Urinary bladder (tissue), 4 donors: Measurements from ENCODE around the gene KIAA0232. TPM values are rescaled to one million over a fixed set of nuclear protein-coding genes. Genes with fewer than 3 reads are reported as not detected.
"Not testable (repeated sequence)": the region's sequence is repeated elsewhere in the genome, so short reads cannot be mapped to it uniquely, and the experiment has no call there.

Experiments used
- DNase-seq: peaks from one replicate; pipeline ENCODE4 v3.0.0-alpha.2; 2015; ENCODE audit errors: extremely low spot score
- H3K27ac ChIP-seq: one replicate; pipeline ENCODE4 v1.5.1; 2013; ENCODE audit warnings: low read depth, mild to moderate bottlenecking, moderate library complexity
- H3K36me3 ChIP-seq: one replicate; pipeline ENCODE4 v1.6.1; 2013; ENCODE audit warnings: mild to moderate bottlenecking, moderate library complexity; ENCODE audit not compliant: insufficient read depth
- H3K4me1 ChIP-seq: one replicate; pipeline ENCODE4 v1.6.1; 2013; ENCODE audit warnings: mild to moderate bottlenecking, moderate library complexity; ENCODE audit not compliant: insufficient read depth
- H3K4me3 ChIP-seq: one replicate; pipeline ENCODE4 v1.5.1; 2013; ENCODE audit warnings: low read depth, low read length
- WGBS: extraction: QIAGEN DNeasy Blood & Tissue Kit; methylation state at CpG from one replicate; pipeline ENCODE4 v1.1.7; 2013; 5-methylcytosine and 5-hydroxymethylcytosine counted together
- polyA plus RNA-seq: library from polyadenylated mRNA; stranded (reverse); fragments of 200-250 nt; gene quantifications from one replicate; pipeline ENCODE4 v1.2.3, GENCODE V29; 2013
- total RNA-seq: library from RNA; depleted of rRNA; stranded (reverse); fragments of >200 nt; gene quantifications from one replicate; pipeline ENCODE4 v1.2.3, GENCODE V29; 2014
- donor health status: healthy with polysubstance abuse.
- donor health status: healthy.

Gene KIAA0232
- total and polyA plus RNA-seq, 2 donors = 18.8 to 32.8 TPM

- H3K27ac ChIP-seq = no peak overlapping the region
- no peaks in the 10 kb centered on the region for H3K36me3 ChIP-seq
- H3K4me3 ChIP-seq = no peak overlapping the region
- no peaks in the 10 kb centered on the region for H3K4me1 ChIP-seq
- no peak for DNase-seq
- 73% methylated on average over 21 of the region's 21 CpGs for WGBS
These were observed 105.3 kb downstream of the KIAA0232 start for GRCh38 chr4:6887591-6888371.

DNA sequence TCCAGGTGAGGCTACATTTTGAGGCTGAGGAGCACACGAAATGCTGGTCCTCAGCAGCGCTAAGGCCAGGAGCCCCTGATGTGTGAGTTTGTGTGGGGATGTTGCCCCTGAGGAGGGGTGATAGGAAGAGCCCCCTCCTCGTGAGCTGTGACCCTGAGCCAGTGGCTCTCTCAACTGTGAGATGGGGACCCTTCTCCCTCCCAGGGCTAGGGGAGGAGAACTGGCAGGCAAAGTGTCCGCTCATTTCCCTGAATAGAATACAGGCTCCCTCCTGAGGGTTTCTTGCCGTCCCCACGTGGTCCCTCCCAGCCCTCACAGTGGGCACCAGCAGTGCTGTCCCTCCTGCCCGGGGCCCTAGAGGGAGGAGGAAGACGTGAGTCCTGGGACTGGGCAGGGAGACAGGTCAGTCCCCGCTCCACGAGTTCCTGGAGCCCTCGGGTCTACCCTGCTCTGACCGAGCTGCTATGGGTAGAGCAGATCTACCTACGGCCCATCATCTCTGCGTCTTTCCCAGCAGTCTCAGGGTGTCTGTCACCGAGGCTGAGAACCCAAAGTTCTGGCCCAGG, 106.1 kb downstream of the KIAA0232 start:
- Histone ChIP-seq H3K27ac (no peak overlapping the region), H3K4me3 (no peak overlapping the region), H3K4me1 (no peaks in the 10 kb centered on the region), H3K36me3 (no peaks in the 10 kb centered on the region)
- 81% methylated on average over 15 of the region's 15 CpGs for WGBS
- no peak for DNase-seq

GRCh38 chr4:6889101-6889735, 106.7 kb downstream of the KIAA0232 start:
- H3K27ac ChIP-seq = no peak overlapping the region
- WGBS = 92% methylated on average over 37 of the region's 37 CpGs
- H3K4me1 ChIP-seq = no peaks in the 10 kb centered on the region
- no peak for DNase-seq
- no peak overlapping the region for H3K4me3 ChIP-seq
- H3K36me3 ChIP-seq = no peaks in the 10 kb centered on the region

- Histone ChIP-seq H3K36me3 (no peaks in the 10 kb centered on the region), H3K4me3 (no peak overlapping the region), H3K27ac (no peak overlapping the region), H3K4me1 (no peaks in the 10 kb centered on the region)
- no peak for DNase-seq
- 91% methylated on average over 15 of the region's 15 CpGs for WGBS
These were observed 107.3 kb downstream of the KIAA0232 start for GRCh38 chr4:6889736-6890324.

- DNase-seq = no peak
- WGBS = 97% methylated on average over 3 of the region's 3 CpGs
- Histone ChIP-seq H3K4me1 (no peaks in the 10 kb centered on the region), H3K4me3 (no peak overlapping the region), H3K27ac (no peak overlapping the region), H3K36me3 (no peaks in the 10 kb centered on the region)
These were observed 107.8 kb downstream of the KIAA0232 start for GRCh38 chr4:6890358-6890757.

DNA sequence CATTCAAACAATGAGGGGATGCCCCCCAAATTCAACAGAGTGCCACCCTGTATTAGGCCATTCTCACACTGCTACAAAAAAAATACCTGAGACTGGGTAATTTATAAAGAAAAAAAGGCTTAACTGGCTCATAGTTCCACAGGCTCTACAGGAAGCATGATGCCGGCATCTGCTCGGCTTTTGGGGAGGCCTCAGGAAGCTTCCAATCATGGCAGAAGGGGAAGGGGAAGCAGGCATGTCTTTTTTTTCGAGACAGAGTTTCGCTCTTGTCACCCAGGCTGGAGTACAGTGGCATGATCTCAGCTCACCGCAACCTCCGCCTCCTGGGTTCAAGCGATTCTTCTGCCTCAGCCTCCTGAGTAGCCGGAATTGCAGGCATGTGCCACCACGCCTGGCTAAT, 108.4 kb downstream of the KIAA0232 start:
- not testable (repeated sequence) for H3K4me3 ChIP-seq, H3K36me3 ChIP-seq, H3K27ac ChIP-seq, DNase-seq, H3K4me1 ChIP-seq
- WGBS = 94% methylated on average over 9 of the region's 9 CpGs

GRCh38 chr4:6891436-6892170, 109.1 kb downstream of the KIAA0232 start:
- no peak for DNase-seq
- H3K27ac ChIP-seq = peak overlapping the region; percentile 40
- H3K4me3 ChIP-seq = no peak overlapping the region
- H3K36me3 ChIP-seq = no peaks in the 10 kb centered on the region
- WGBS = 82% methylated on average over 10 of the region's 10 CpGs
- H3K4me1 ChIP-seq = no peaks in the 10 kb centered on the region

DNA sequence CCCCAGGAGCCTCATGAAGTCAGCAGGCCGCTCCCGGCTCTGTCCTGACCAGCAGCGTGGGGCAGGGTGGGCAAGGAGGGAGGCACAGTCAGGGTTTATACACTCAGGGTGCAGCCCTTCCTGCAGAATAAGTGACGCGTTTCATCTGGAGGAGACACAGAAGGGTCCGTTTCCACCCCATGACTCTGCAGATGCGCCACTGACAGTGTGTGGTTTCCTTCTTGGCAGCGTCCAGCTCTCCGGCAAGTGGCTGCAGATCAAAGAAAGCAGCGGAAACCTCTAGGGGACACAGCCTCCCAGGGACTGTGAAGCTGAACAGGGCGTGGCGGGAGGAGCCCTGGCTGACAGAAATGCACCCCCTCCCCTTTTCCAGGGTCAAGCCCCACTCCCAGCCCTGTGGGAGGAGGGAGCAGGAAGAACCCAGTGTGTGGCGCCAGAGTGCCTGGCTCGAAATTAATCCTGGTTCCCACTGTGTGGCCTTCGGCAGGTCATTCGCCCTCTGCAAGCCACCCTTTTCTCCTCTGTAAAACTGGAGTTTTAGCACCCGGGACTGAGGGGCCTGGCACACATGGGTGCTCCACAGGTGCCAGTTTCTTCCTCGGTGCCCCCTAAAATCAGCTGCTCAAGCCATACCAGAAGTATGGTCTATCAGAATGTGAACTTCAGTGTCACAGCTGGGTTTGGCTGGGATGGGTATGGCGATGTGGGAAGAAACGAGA, 109.8 kb downstream of the KIAA0232 start:
- H3K36me3 ChIP-seq = no peaks in the 10 kb centered on the region
- no peak overlapping the region for H3K4me3 ChIP-seq
- H3K4me1 ChIP-seq = no peaks in the 10 kb centered on the region
- no peak for DNase-seq
- peak overlapping the region; percentile 40 for H3K27ac ChIP-seq
- 31% methylated on average over 20 of the region's 20 CpGs for WGBS

GRCh38 chr4:6892909-6893202, 110.3 kb downstream of the KIAA0232 start:
- H3K4me1 ChIP-seq = no peaks in the 10 kb centered on the region
- no peak overlapping the region for H3K27ac ChIP-seq
- no peak for DNase-seq
- WGBS = 80% methylated on average over 6 of the region's 6 CpGs
- H3K36me3 ChIP-seq = no peaks in the 10 kb centered on the region
- H3K4me3 ChIP-seq = no peak overlapping the region

DNA sequence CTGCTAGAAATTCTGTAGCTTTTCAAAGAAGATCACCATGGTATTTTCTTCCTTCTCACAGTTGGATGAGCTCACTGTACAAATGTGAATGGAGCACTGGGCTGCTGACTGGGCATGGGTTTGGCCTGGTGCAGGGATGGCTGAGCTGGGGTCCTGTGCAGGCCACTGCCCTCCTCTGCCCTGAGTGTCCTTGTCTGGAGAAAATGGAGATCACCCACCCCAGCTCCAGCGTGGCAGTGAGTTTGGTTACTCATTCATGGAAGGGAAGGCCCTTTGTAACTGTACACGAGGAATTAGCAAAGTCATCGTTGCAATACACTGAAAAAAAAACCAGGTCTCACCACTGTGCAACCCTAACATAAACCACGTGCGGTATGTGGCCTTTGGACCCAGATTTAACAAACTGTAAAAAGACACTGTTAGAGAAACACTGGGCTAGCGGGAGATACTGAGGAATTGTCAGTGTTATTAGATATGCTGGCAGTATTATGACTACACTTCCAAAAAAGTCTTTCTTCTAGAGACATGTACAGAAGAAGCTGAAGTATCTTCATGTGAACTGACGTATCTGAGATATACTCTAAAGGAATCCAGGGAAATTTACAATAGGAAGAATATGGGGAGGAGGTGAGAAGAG, 111.0 kb downstream of the KIAA0232 start:
- H3K4me1 ChIP-seq = no peaks in the 10 kb centered on the region
- no peak overlapping the region for H3K27ac ChIP-seq
- H3K4me3 ChIP-seq = no peak overlapping the region
- no peak for DNase-seq
- no peaks in the 10 kb centered on the region for H3K36me3 ChIP-seq
- 67% methylated on average over 7 of the region's 7 CpGs for WGBS

GRCh38 chr4:6894086-6894478, 111.6 kb downstream of the KIAA0232 start:
- H3K27ac ChIP-seq = no peak overlapping the region
- no peaks in the 10 kb centered on the region for H3K4me1 ChIP-seq
- no peak overlapping the region for H3K4me3 ChIP-seq
- 95% methylated on average over 3 of the region's 3 CpGs for WGBS
- H3K36me3 ChIP-seq = no peaks in the 10 kb centered on the region
- no peak for DNase-seq

DNA sequence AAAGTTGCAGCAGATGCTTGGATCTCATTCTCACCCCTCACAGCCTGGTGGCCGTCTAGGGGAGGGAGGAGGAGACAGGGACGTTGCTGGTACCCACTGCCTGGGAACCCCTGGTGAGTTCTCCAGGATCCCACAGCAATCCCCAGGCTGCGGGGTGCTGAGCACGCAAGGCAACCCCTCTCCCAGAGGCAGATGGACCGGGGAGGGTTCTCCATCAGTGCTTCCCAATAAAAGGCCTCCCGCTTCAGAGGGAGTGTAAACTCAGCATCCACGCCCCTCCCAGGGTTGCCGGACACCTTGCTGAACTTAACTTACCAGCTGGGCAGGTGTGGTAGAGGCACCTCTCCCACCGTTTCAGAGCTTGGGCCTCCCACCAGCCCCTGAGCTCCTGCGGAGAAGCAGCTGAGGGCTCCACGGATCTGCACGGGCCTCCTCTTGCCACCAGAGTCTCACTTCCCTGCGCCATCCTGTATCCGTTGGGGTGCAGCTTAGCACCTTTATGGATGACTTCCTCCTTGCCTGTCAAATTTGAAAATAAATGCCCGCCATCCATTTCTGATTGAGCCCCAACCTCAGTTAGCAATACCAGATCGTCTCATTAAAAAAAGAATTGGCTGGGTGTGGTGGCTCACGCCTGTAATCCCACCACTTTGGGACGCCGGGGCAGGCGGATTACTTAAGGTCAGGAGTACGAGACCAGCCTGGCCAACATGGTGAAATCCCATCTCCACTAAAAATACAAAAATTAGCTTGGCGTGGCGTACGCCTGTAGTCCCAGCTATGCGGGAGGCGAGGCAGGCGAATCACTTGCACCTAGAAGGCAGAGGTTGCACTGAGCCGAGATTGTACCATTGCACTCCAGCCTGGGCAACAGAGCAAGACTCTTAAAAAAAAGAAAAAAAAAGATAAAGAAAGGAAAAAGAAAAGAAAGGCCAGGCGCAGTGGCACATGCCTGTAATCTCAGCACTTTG, 112.3 kb downstream of the KIAA0232 start:
- Histone ChIP-seq H3K4me3 (no peak overlapping the region), H3K36me3 (no peaks in the 10 kb centered on the region), H3K27ac (no peak overlapping the region), H3K4me1 (no peaks in the 10 kb centered on the region)
- no peak for DNase-seq
- 89% methylated on average over 29 of the region's 29 CpGs for WGBS
